Psoas muscle (tissue), 8 donors: ENCODE measurements around the gene DNAH9. TPM values are rescaled to one million over a fixed set of nuclear protein-coding genes. Genes with fewer than 3 reads are reported as not detected.

Experiments
- ATAC-seq, 4 donors: fragments of 200-7000 bp; cut with Tn5 transposase; one replicate each; pipeline ENCODE4 v1.9.1; 2020; ENCODE audit warnings: moderate library complexity in 3 of 4, mild to moderate bottlenecking in 2 of 4
- DNase-seq, 2 donors: peaks; one replicate each; pipeline ENCODE4 v3.0.0-alpha.2; 2020
- H3K27ac ChIP-seq: fragments of 200-600 bp; one replicate; pipeline ENCODE4 v1.8.0; 2022
- H3K27me3 ChIP-seq, 3 donors: fragments of 200-600 bp in 1 of 3; one replicate each; pipeline versions ENCODE4 v1.6.1 to v1.8.0; 2013 to 2022; ENCODE audit warnings: low read length in 2 of 3, mild to moderate bottlenecking in 2 of 3, moderate library complexity in 1 of 3; ENCODE audit not compliant: insufficient read depth in 3 of 3
- H3K36me3 ChIP-seq, 2 donors: fragments of 200-600 bp in 1 of 2; one replicate each; pipeline versions ENCODE4 v1.6.1 to v1.8.0; 2013 to 2022; ENCODE audit warnings: low read depth in 1 of 2, mild to moderate bottlenecking in 1 of 2, moderate library complexity in 1 of 2; ENCODE audit not compliant: insufficient read depth in 1 of 2
- H3K4me1 ChIP-seq: fragments of 200-600 bp; one replicate; pipeline ENCODE4 v1.8.0; 2022
- H3K4me3 ChIP-seq: fragments of 200-600 bp; one replicate; pipeline ENCODE4 v1.8.0; 2022; ENCODE audit warnings: mild to moderate bottlenecking
- H3K9me3 ChIP-seq: fragments of 200-600 bp; one replicate; pipeline ENCODE4 v1.8.0; 2022
- WGBS, 3 donors: extraction: QIAGEN DNeasy Blood & Tissue Kit; methylation state at CpG; one replicate each; pipeline versions ENCODE4 v1.1.6 to v1.1.7; 2013; 5-methylcytosine and 5-hydroxymethylcytosine counted together
- intact Hi-C, 2 donors: fragments of 100-400 bp; cut with DNase I; formaldehyde crosslinking; loops; one replicate each; pipeline versions ENCODE4 v1.11.0 to v1.14.2; 2022
- polyA plus RNA-seq, 3 donors: library from polyadenylated mRNA; stranded (reverse); fragments of 200-250 nt; gene quantifications; one replicate each; pipeline ENCODE4 v1.2.3, GENCODE V29; 2013
- total RNA-seq, 4 donors: library from RNA; stranded (reverse); fragmentation: NEBNext Ultra II Directional in 2 of 4; extraction: Animal tissue kit (Norgen Biotek cat#: 25700) in 2 of 4; gene quantifications; one replicate each; pipeline versions ENCODE4 v1.2.1 to v1.2.4, GENCODE V29; 2021 to 2023
- TF ChIP-seq, protein P1 (sequence below): fragments of 200-600 bp; IDR thresholded peaks from one replicate; pipeline ENCODE4 v1.8.0; 2022; ENCODE audit warnings: antibody characterized with exemption
- donor health status: healthy with polysubstance abuse.
- donor health status: DM: no; HTN: no; CAD: no; lungs with moderate emphysema.
- donor health status: Bipolar disorder and iron deficiency.
- donor health status: healthy.
- donor health status: DM: yes; HTN: yes; CAD: no.
- donor health status: DM: no; HTN: no; CAD: no.
- donor health status: DM: no; HTN: no; CAD: no.
- donor health status: DM: yes; HTN: yes; CAD: no.

DNAH9 gene
- total and polyA plus RNA-seq, 7 donors: 0.01 to 0.05 TPM; not detected in 5

- WGBS, 3 donors: 94 to 96% (median 95%) methylated on average over 9 of the region's 9 CpGs
Observed at GRCh38 chr17:11692688-11693087, 94.4 kb downstream of the DNAH9 start.

DNA sequence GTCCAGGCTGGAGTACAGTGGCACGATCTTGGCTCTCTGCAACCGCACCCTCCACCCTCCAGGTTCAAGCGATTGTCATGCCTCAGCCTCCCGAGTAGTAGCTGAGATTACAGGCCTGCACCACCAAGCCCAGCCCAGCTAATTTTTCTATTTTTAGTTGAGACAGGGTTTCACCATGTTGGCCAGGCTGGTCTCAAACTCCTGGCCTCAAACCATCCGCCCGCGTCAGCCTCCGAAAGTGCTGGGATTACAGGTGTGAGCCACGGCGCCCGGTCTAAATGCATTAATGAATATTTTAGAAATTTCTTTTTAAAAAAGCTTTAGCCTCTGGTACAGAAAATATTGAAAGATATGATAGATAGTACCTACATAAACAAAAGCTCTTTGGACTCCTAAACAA lies 95.0 kb downstream of the DNAH9 start:
- ATAC-seq (no peak), DNase-seq (no peak)
- no peak overlapping the region for H3K4me3 ChIP-seq
- no peaks in the 10 kb centered on the region for H3K27me3 ChIP-seq
- H3K36me3 ChIP-seq: no peaks in the 10 kb centered on the region
- H3K4me1 ChIP-seq: no peaks in the 10 kb centered on the region
- 90 to 94% (median 92%) methylated on average over 11 of the region's 11 CpGs for WGBS, 3 donors
- H3K9me3 ChIP-seq: no peaks in the 10 kb centered on the region
- TF ChIP-seq, protein P1, sequence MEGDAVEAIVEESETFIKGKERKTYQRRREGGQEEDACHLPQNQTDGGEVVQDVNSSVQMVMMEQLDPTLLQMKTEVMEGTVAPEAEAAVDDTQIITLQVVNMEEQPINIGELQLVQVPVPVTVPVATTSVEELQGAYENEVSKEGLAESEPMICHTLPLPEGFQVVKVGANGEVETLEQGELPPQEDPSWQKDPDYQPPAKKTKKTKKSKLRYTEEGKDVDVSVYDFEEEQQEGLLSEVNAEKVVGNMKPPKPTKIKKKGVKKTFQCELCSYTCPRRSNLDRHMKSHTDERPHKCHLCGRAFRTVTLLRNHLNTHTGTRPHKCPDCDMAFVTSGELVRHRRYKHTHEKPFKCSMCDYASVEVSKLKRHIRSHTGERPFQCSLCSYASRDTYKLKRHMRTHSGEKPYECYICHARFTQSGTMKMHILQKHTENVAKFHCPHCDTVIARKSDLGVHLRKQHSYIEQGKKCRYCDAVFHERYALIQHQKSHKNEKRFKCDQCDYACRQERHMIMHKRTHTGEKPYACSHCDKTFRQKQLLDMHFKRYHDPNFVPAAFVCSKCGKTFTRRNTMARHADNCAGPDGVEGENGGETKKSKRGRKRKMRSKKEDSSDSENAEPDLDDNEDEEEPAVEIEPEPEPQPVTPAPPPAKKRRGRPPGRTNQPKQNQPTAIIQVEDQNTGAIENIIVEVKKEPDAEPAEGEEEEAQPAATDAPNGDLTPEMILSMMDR: no peak
- H3K27ac ChIP-seq: no peak overlapping the region
- intact Hi-C loops: no loop called here

More at GRCh38 chr17:11692688-11693087, 94.4 kb downstream of the DNAH9 start:
- TF ChIP-seq, protein P1: no peak
- H3K9me3 ChIP-seq: no peaks in the 10 kb centered on the region
- ATAC-seq (no peak), DNase-seq (no peak)
- no peak overlapping the region for H3K27ac ChIP-seq
- H3K4me3 ChIP-seq: no peak overlapping the region
- H3K4me1 ChIP-seq: no peaks in the 10 kb centered on the region
- no peaks in the 10 kb centered on the region for H3K27me3 ChIP-seq
- intact Hi-C loops: no loop called here
- H3K36me3 ChIP-seq: no peaks in the 10 kb centered on the region

DNA sequence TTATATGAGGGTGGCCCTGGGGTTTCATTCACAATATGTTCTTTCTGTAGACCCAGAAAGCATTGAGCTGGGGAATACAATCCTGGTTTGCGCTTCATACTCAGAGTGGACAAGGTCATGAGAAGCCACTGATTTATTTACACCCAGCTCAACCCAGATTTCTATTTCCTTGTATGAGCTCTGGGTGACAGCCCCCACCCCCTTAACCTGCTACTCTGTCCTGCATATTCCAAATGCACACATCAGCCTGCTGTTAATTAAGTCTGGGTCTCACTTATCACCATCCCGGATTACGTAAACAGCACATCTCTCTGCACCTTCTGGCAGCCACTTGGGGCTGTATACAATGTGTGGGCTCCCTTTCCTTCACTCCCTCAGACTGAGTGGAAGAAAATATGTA lies 102.4 kb downstream of the DNAH9 start:
- Histone ChIP-seq H3K36me3 (no peaks in the 10 kb centered on the region), H3K4me1 (no peaks in the 10 kb centered on the region), H3K9me3 (no peaks in the 10 kb centered on the region), H3K27me3 (no peaks in the 10 kb centered on the region), H3K4me3 (no peak overlapping the region), H3K27ac (no peak overlapping the region)
- 70 to 77% (median 76%) methylated on average over 3 of the region's 3 CpGs for WGBS, 3 donors
- ATAC-seq: no peak
- TF ChIP-seq, protein P1: no peak
- DNase-seq: no peak
- intact Hi-C loops: no loop called here

DNA sequence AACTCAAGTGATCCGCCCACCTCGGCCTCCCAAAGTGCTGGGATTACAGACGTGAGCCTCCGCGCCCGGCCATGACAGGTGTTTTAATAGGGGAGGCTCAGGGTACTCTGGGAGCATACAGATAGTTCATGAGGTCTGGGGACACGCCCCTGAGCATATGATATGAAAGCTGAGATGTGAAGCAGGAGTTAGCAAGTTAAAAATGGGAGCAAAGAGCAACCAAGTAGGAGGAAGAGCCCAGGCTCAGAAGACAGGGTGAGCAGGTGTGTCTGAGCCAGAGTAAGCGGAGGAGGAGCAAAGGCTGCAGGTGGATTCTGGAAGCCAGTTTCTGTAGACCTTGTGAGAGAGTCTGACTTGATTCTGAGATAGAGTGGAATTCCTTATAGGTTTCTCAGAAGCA lies 103.6 kb downstream of the DNAH9 start:
- no peak overlapping the region for H3K27ac ChIP-seq
- WGBS, 3 donors: 47 to 61% (median 57%) methylated on average over 8 of the region's 8 CpGs
- no peak for DNase-seq
- no peaks in the 10 kb centered on the region for H3K4me1 ChIP-seq
- H3K9me3 ChIP-seq: no peaks in the 10 kb centered on the region
- TF ChIP-seq, protein P1: no peak
- intact Hi-C loops: no loop called here
- no peaks in the 10 kb centered on the region for H3K36me3 ChIP-seq
- no peaks in the 10 kb centered on the region for H3K27me3 ChIP-seq
- no peak overlapping the region for H3K4me3 ChIP-seq
- ATAC-seq: no peak

DNA sequence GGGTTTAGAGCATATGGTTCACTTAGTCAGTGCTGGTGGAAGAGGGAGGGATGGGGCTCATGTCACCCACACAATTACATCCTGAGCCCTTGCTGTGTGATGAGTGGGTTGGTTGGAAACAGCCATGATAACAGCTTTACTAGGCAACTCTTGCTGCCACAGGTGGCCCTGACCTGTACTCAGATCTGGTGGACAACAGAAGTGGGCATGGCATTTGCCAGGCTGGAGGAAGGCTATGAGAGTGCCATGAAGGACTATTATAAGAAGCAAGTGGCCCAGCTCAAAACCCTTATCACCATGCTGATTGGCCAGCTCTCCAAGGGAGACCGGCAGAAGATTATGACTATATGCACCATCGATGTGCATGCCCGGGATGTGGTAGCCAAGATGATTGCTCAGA lies 105.8 kb downstream of the DNAH9 start:
- DNase-seq (no peak), ATAC-seq (no peak)
- TF ChIP-seq, protein P1: no peak
- Histone ChIP-seq H3K9me3 (no peaks in the 10 kb centered on the region), H3K4me3 (no peak overlapping the region), H3K36me3 (no peaks in the 10 kb centered on the region), H3K27me3 (no peaks in the 10 kb centered on the region), H3K27ac (no peak overlapping the region), H3K4me1 (no peaks in the 10 kb centered on the region)
- WGBS, 3 donors: 90 to 99% (median 94%) methylated on average over 3 of the region's 3 CpGs
- intact Hi-C loops: no loop called here
